ENCODE data around the gene CWC22.
"Not testable (repeated sequence)": the region's sequence is repeated elsewhere in the genome, so short reads cannot be mapped to it uniquely, and the experiment has no call there.

The CWC22 gene

DNA sequence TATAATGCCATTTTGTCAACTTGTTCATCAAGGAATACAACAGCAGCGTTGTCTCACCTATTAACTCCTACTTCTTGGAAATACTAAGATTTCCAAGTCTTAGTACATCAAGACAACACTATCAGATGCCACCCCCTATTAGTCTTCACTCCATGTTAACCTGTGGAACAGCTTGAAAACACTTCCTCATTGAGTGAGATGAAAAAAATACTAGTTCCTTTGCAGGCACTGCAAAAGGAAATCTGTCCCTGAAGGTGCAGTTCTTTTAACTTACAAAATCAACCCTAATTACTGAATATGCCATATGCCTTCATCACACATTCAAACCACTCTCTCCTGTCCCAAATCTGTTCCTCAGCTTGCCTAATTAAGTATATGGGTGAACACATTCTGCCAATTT is 4.0 kb downstream of the CWC22 start:
- DNase-seq (ENCODE audit: low spot score): no peak

- DNase-seq (ENCODE audit: low spot score): no peak
Measured at GRCh38 chr2:180002198-180002770, 4.8 kb downstream of the CWC22 start.

- no peak for DNase-seq (ENCODE audit: low spot score)
Measured at GRCh38 chr2:180001726-180002125, 5.4 kb downstream of the CWC22 start.

GRCh38 chr2:180000434-180000833 is 6.7 kb downstream of the CWC22 start:
- DNase-seq (ENCODE audit: low spot score): no peak

- DNase-seq (ENCODE audit: low spot score): no peak
Measured at GRCh38 chr2:179999000-179999399, 8.1 kb downstream of the CWC22 start.

GRCh38 chr2:179995741-179996515 is 11.2 kb downstream of the CWC22 start:
- no peak for DNase-seq (ENCODE audit: low spot score)

- no peak for DNase-seq (ENCODE audit: low spot score)
Measured at GRCh38 chr2:179991344-179991743, 15.8 kb downstream of the CWC22 start.

- no peak for DNase-seq (ENCODE audit: low spot score)
Measured at GRCh38 chr2:179990676-179991317, 16.3 kb downstream of the CWC22 start.

DNA sequence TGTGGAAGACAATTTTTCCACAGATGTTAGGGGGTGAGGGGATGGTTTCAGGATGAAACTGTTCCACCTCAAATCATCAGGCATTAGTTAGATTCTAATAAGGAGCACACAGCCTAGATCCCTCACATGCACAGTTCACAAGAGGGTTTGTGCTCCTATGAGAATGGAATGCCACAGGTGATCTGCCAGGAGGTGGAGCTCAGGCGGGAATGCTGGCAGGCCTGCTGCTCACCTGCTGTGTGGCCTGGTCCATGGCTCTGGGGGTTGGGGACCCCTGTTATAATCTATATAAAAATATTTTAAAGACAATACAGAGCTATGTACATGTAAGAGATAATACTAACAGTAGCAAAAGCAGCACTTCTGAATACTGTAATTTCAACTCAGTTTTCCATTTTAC is 19.2 kb downstream of the CWC22 start:
- DNase-seq (ENCODE audit: low spot score): no peak

GRCh38 chr2:179985163-179985820 is 21.8 kb downstream of the CWC22 start:
- DNase-seq (ENCODE audit: low spot score): no peak

- DNase-seq (ENCODE audit: low spot score): no peak
Measured at GRCh38 chr2:179983250-179983932, 23.7 kb downstream of the CWC22 start.

- no peak for DNase-seq (ENCODE audit: low spot score)
Measured at GRCh38 chr2:179981085-179981484, 26.0 kb downstream of the CWC22 start.

GRCh38 chr2:179974761-179975160 is 32.3 kb downstream of the CWC22 start:
- DNase-seq (ENCODE audit: low spot score): no peak

GRCh38 chr2:179966778-179967394 is 40.2 kb downstream of the CWC22 start:
- no peak for DNase-seq (ENCODE audit: low spot score)

GRCh38 chr2:179965291-179966258 is 41.5 kb downstream of the CWC22 start:
- no peak for DNase-seq (ENCODE audit: low spot score)

- DNase-seq (ENCODE audit: low spot score): no peak
Measured at GRCh38 chr2:179963626-179964025, 43.5 kb downstream of the CWC22 start.

DNA sequence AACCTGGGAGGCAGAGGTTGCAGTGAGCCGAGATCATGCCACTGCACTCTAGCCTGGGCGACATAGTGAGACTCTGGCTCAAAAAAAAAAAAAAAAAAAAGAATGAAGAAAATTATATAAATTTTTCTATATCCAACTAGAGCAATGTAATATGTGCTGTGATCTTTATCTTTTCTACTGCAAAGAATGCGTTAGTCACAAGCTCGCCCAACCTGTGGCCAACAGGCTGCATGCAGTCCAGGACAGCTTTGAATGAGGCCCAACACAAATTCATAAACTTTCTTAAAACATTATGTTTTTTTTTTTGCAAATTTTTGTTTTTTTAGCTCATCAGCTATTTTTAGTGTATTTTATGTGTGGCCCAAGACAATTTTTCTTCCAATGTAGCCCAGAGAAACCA is 48.8 kb downstream of the CWC22 start:
- not testable (repeated sequence) for DNase-seq (ENCODE audit: low spot score)

DNA sequence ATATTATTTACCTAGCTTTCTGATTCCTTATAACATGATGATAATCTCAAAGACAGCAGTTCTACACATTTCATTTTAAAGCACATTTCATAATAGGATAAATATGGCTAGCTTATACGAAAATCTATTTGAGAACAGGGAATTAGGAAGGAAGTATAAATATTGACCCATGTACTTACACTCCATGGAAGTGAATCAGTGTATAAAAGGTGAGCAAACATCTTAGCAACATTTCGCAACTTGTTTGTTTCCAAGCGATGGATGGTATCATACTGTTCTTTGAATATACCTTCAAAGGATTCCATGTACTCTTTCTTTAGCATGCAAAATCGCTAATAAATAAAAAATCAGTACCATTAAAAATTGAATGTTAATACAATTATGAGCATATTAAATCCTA is 53.1 kb downstream of the CWC22 start:
- no peak for DNase-seq (ENCODE audit: low spot score)

GRCh38 chr2:179953359-179953758 is 53.7 kb downstream of the CWC22 start:
- no peak for DNase-seq (ENCODE audit: low spot score)

- DNase-seq (ENCODE audit: low spot score): no peak
Measured at GRCh38 chr2:179952658-179953057, 54.4 kb downstream of the CWC22 start.

GRCh38 chr2:179951680-179952079 is 55.4 kb downstream of the CWC22 start:
- no peak for DNase-seq (ENCODE audit: low spot score)

Data from COLO829 (cell line).